Natural killer cell (primary cell): ENCODE results near the gene SNX18. TPM values are rescaled to one million over a fixed set of nuclear protein-coding genes. Genes with fewer than 3 reads are reported as not detected.

ENCODE experiments used
- ATAC-seq, 3 donors: fragments of 150-1000 bp in 2 of 3; fragments of 200-7000 bp in 1 of 3; cut with Tn5 transposase; 1 replicate in 1 of 3; 2 replicates in 2 of 3; pipeline ENCODE4 v1.10.0; 2021; ENCODE audit warnings: mild to moderate bottlenecking in 2 of 3, moderate library complexity in 2 of 3
- DNase-seq, 2 donors: peaks; one replicate each; pipeline versions ENCODE4 v3.0.0 to v3.0.0-alpha.2; 2013 to 2021; ENCODE audit warnings: mixed read lengths in 1 of 2
- H3K27ac ChIP-seq: one replicate; pipeline ENCODE4 v1.5.1; 2013; ENCODE audit warnings: mild to moderate bottlenecking, low read length
- H3K27me3 ChIP-seq: one replicate; pipeline ENCODE4 v1.6.1; 2013; ENCODE audit warnings: low read length; ENCODE audit not compliant: control insufficient read depth, insufficient read depth
- H3K36me3 ChIP-seq: one replicate; pipeline ENCODE4 v1.6.1; 2013; ENCODE audit warnings: low read length; ENCODE audit not compliant: control insufficient read depth, insufficient read depth
- H3K4me1 ChIP-seq: one replicate; pipeline ENCODE4 v1.6.1; 2013; ENCODE audit warnings: low read length; ENCODE audit not compliant: control insufficient read depth, insufficient read depth
- H3K4me3 ChIP-seq: one replicate; pipeline ENCODE4 v1.5.1; 2013; ENCODE audit warnings: low read length
- H3K9me3 ChIP-seq: one replicate; pipeline ENCODE4 v1.6.1; 2013; ENCODE audit warnings: low read length; ENCODE audit not compliant: control insufficient read depth, insufficient read depth
- H3K27ac Mint-ChIP-seq, 2 donors: one replicate each; pipeline ENCODE4 v1.8.0; 2022; ENCODE audit warnings: mild to moderate bottlenecking in 2 of 2, mixed read lengths in 2 of 2, moderate library complexity in 1 of 2
- H3K27me3 Mint-ChIP-seq, 2 donors: one replicate each; pipeline ENCODE4 v1.8.0; 2022; ENCODE audit warnings: low read depth in 2 of 2, mixed read lengths in 2 of 2
- H3K36me3 Mint-ChIP-seq: one replicate; pipeline ENCODE4 v1.8.0; 2022; ENCODE audit warnings: mixed read lengths
- H3K4me1 Mint-ChIP-seq, 2 donors: one replicate each; pipeline ENCODE4 v1.8.0; 2022; ENCODE audit warnings: mixed read lengths in 2 of 2
- H3K4me3 Mint-ChIP-seq: one replicate; pipeline ENCODE4 v1.8.0; 2022; ENCODE audit warnings: mild to moderate bottlenecking, moderate library complexity, mixed read lengths
- H3K9me3 Mint-ChIP-seq, 2 donors: one replicate each; pipeline ENCODE4 v1.8.0; 2022; ENCODE audit warnings: mixed read lengths in 2 of 2
- CTCF ChIP-seq: fragments of 200-600 bp; IDR thresholded peaks from one replicate; pipeline ENCODE4 v1.8.0; 2022; ENCODE audit warnings: antibody characterized with exemption
- WGBS: methylation state at CpG from one replicate; pipeline ENCODE4 v1.1.7; 2013; ENCODE audit warnings: missing lambda C conversion rate; ENCODE audit not compliant: insufficient coverage; 5-methylcytosine and 5-hydroxymethylcytosine counted together
- intact Hi-C: fragments of 100-400 bp; cut with micrococcal nuclease; formaldehyde crosslinking; loops from one replicate; pipeline ENCODE4 v1.14.2; 2022
- total RNA-seq, 4 donors: library from RNA; stranded (reverse); fragments of 120-200 nt in 1 of 4; gene quantifications; one replicate each; pipeline versions ENCODE4 v1.2.3 to v1.2.4, GENCODE V29; 2013 to 2022

SNX18 gene
- total RNA-seq, 3 donors from 2014 or later (not counting 1 experiment from before 2014, with no cell fraction given) = 31.1 to 45.6 (median 40.8) TPM

GRCh38 chr5:54491326-54491725, 26.2 kb upstream of the SNX18 start:
- 86% methylated on average over 1 of the region's 1 CpG for WGBS
- TF ChIP-seq CTCF = no peak

GRCh38 chr5:54492178-54492577, 25.4 kb upstream of the SNX18 start:
- Histone ChIP-seq H3K4me1 (no peaks in the 10 kb centered on the region), H3K27me3 (no peaks in the 10 kb centered on the region), H3K4me3 (no peak overlapping the region), H3K9me3 (no peaks in the 10 kb centered on the region), H3K27ac (no peak overlapping the region), H3K36me3 (no peaks in the 10 kb centered on the region)
- intact Hi-C loops = no loop called here
- no peaks in the 10 kb centered on the region for H3K9me3 Mint-ChIP-seq
- DNase-seq (no peak), ATAC-seq (no peak)
- no peaks in the 10 kb centered on the region for H3K4me1 Mint-ChIP-seq
- 88% methylated on average over 2 of the region's 2 CpGs for WGBS
- H3K4me3 Mint-ChIP-seq = no peak overlapping the region
- H3K27ac Mint-ChIP-seq = no peak overlapping the region
- no peaks in the 10 kb centered on the region for H3K36me3 Mint-ChIP-seq
- peaks cover 11 to 15% of the 10 kb centered on the region in 2 donors for H3K27me3 Mint-ChIP-seq
- no peak for TF ChIP-seq CTCF

More at GRCh38 chr5:54491326-54491725, 26.2 kb upstream of the SNX18 start:
- no peak overlapping the region for H3K27ac Mint-ChIP-seq
- Histone ChIP-seq H3K4me3 (no peak overlapping the region), H3K27ac (no peak overlapping the region), H3K27me3 (no peaks in the 10 kb centered on the region), H3K36me3 (no peaks in the 10 kb centered on the region), H3K9me3 (no peaks in the 10 kb centered on the region), H3K4me1 (no peaks in the 10 kb centered on the region)
- H3K9me3 Mint-ChIP-seq = no peaks in the 10 kb centered on the region
- H3K4me3 Mint-ChIP-seq = no peak overlapping the region
- no peaks in the 10 kb centered on the region for H3K36me3 Mint-ChIP-seq
- ATAC-seq = no peak
- DNase-seq = no peak
- intact Hi-C loops = no loop called here
- H3K4me1 Mint-ChIP-seq = no peaks in the 10 kb centered on the region
- H3K27me3 Mint-ChIP-seq = peaks cover 9 to 15% of the 10 kb centered on the region in 2 donors

GRCh38 chr5:54495027-54495426, 22.5 kb upstream of the SNX18 start:
- Mint-ChIP-seq H3K27me3 (peaks cover 24 to 25% of the 10 kb centered on the region in 2 donors), H3K27ac (no peak overlapping the region), H3K36me3 (no peaks in the 10 kb centered on the region), H3K9me3 (no peaks in the 10 kb centered on the region), H3K4me3 (no peak overlapping the region), H3K4me1 (no peaks in the 10 kb centered on the region)
- H3K4me3 ChIP-seq = no peak overlapping the region
- DNase-seq (no peak), ATAC-seq (no peak)
- H3K27me3 ChIP-seq = no peaks in the 10 kb centered on the region
- H3K27ac ChIP-seq = no peak overlapping the region
- no peaks in the 10 kb centered on the region for H3K9me3 ChIP-seq
- no peaks in the 10 kb centered on the region for H3K4me1 ChIP-seq
- TF ChIP-seq CTCF = no peak
- no peaks in the 10 kb centered on the region for H3K36me3 ChIP-seq
- intact Hi-C loops = no loop called here

- intact Hi-C loops = no loop called here
- Mint-ChIP-seq H3K36me3 (no peaks in the 10 kb centered on the region), H3K9me3 (no peaks in the 10 kb centered on the region), H3K4me1 (peaks cover 8 to 13% of the 10 kb centered on the region in 2 donors), H3K27ac (no peak overlapping the region), H3K4me3 (no peak overlapping the region), H3K27me3 (peaks cover 7 to 9% of the 10 kb centered on the region in 2 donors)
- Histone ChIP-seq H3K4me3 (no peak overlapping the region), H3K36me3 (peaks cover 3% of the 10 kb centered on the region), H3K4me1 (peaks cover 12% of the 10 kb centered on the region), H3K9me3 (no peaks in the 10 kb centered on the region), H3K27me3 (no peaks in the 10 kb centered on the region), H3K27ac (no peak overlapping the region)
- DNase-seq (no peak), ATAC-seq (no peak)
- 20% methylated on average over 4 of the region's 4 CpGs for WGBS
- TF ChIP-seq CTCF = no peak
These were observed 3.3 kb upstream of the SNX18 start for GRCh38 chr5:54514291-54514690.
